Measurements from ENCODE around the gene AGPAT4.

Gene AGPAT4

GRCh38 chr6:161281092-161281491, 7.2 kb upstream of the AGPAT4 start:
- no peak for DNase-seq

DNA sequence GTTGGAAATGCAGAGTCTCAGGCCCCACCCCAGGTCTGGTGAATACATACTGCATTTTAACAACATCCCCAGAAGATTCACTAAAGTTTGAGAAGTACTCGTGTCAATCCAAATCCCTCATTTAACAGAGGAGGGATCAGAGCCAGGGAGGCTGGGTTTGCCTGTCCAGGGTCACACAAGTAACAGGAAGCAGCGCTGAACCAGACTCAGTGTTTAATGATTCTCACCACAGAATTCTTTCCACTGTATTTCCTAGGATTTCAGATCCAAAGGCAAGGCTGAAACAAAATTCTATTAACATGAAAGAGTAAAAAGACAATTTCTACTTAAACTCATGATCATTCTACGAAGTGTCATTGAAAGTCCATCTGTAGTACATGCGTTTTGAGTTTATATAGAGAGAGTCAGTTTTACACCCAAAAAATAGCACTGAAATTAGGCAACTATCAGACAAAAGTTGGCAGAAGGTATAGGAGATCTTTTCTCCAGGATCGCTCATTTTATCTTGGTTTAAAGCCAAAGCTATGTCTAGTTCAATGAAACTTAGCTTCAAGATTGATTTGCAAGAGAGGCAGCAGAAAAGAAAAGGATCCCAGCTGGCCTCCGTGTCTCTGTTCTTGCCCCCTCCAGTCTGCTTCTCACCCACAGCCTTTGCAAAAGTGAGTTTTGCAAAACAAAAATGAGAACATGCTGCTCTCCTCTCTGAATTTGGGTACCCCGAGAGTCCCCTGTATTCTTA, 6.0 kb upstream of the AGPAT4 start:
- DNase-seq = no peak

- no peak for DNase-seq
Measured at GRCh38 chr6:161276605-161277155, 2.8 kb upstream of the AGPAT4 start.

DNA sequence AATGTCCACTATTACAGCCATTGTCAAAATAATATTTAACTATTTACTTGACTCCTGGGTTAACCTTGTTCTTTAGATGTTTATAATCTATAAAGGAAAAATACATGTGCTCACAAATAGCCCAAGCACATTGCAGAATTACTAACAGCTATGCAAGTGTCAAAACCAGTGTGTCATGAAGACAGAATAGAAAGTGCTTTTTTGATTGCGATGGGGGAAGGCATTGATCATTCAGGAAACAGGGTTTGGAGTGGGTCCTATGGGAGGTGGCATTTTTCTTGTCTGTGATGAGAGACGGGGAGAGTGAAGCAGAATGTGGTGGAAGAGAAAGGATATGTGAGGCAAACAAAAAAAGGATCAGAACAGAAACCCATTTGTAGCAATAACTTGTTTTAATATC, 1.0 kb upstream of the AGPAT4 start:
- no peak for DNase-seq

DNA sequence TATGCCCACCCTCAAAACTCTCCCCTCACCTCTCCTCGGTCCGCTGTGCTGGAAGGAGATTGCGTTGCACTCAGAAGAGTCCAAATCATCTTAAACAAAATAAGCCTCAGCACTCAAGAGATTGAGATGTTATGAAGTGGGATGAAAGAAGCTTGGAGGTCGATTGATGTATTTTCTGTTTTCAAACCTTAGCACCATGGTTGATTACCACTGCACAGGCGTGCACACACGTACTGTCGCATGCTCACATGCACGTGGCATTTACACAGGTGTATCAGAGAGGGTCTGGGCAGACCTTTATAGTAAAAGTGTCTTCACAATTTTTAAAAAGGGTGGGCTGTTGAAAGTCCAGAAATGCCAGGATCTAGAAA, 612 bp upstream of the AGPAT4 start:
- no peak for DNase-seq

DNA sequence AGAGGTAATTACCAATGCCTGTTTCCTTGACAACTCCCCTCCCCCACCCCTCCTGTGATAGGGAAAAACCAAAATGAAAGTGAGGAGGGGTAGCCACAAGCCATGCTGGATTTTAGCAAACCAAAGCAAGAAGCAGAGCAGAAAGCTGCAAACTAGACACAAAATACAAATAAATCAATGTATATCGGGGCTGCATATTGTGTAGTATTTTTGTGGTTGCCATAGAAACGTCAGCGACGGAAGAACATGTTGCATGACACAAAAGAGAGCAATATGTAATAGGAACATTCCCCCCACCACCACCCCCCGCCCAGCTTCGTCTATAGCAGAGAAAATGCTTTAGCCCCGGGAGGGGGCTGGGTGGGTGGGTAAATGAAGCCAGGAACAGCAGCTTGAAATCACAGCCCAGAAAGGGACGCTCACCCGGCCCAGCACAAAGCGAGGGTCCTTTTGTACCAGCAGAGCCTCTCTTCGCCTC, 548 bp downstream of the AGPAT4 start:
- DNase-seq = peak; percentile 15

- DNase-seq = no peak
Measured at GRCh38 chr6:161272635-161273273, 1.1 kb downstream of the AGPAT4 start.

- no peak for DNase-seq
Measured at GRCh38 chr6:161271343-161272030, 2.4 kb downstream of the AGPAT4 start.

DNA sequence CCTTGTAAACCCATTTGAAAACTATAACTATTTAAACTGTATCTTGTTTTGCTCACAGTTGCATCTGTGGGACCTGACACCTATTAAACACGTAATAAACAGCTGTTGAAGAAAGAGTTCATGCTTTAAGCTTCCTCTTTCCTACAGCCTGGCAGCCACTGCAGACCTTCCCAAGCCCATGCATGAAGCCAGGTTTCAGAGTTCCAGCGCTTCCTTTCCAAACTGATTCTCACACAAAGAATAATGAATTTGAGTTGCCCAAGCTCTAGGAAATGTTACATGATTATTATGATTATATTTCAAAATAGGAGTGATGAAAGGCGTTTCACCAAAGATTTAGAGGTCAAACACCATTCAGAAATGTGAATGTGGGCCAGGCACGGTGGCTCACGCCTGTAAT, 3.7 kb downstream of the AGPAT4 start:
- no peak for DNase-seq

DNA sequence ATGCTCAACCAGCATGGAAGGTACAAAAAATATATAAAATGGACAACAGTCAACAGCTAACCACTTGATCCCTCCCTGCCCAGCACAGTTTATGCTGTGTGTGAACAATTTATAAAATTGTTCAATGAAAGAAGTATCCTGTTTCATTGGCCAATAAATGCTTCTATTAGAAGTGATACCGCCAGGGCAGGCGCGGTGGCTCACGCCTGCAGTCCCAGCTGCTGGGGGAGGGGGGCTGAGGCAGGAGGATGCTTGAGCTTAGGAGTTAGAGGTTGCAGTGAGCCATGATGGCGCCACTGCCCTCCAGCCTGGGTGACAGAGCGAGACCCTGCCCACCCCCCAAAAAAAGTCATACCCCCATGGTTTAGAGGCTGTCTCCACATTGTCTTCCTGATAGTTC, 4.6 kb downstream of the AGPAT4 start:
- no peak for DNase-seq

DNA sequence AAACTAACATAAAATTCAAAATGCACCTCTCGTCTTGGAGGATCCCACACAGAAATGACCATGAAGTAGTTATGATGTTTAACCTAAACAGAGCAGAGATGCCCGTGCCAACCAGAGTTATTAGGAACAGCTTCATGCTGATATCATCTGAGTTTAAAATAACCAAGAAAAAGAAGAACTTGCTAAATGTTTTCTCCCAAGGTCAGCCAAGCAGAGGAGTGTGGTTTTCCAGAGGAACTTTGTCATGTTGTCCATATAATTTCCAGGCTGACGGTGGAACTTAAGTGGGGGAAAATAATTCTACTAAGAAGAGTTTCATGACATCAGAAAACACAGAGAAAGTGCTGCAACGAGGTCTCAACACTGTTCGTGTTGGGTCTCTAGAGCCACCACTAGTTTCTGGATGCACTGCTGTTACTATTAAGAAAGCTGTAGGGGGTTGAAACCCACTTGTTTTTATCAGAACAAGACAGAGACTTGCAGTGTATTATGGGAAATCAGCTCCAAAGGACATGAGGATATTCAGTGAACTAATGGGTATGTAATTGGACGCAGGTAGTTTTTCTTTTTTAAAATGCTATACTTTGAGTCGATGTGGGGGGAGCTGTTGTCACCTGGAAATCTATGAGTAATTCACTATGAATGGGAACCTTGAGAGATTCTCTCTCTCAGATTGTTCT, 5.2 kb downstream of the AGPAT4 start:
- DNase-seq = no peak

- DNase-seq = no peak
Measured at GRCh38 chr6:161266513-161267230, 7.2 kb downstream of the AGPAT4 start.

DNA sequence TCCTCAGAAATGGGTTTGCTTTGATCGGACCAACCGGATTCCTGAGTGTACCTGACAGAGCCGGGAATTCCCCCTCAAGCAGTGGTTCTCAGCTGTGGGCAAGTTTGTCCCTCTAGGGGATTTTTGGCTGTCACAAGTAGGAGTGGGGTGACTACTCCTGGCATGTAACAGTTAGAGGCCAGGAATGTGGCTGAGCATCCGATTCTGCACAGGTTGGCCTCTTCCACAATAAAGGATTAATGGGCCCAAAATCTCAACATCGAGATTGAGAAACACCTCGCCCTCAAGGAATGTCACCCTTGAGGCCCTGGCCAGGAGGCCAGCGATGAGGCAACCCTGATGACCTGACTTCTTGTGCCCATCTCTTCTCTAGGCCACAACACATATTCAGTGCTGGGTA, 7.9 kb downstream of the AGPAT4 start:
- DNase-seq = no peak

- no peak for DNase-seq
Measured at GRCh38 chr6:161265554-161265953, 8.3 kb downstream of the AGPAT4 start.

DNA sequence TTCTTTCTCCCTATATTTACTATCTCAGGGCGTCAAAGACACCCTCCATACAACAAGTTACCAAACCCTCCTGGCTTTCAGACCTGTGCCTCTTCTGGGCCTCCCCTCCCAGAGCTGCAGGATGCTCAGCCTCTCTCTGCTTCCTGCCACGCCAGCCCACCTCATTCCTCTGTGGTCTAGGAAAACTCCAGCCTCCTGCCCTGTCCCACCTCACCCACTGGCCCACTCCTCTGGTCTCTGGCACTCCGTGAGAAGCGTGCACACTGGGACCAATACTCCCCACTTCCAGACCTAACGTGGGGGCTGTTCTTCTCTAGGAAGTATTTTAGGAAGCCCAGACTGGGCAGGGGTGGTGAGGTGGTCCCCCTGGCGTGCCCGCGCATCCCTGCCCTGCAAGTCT, 9.7 kb downstream of the AGPAT4 start:
- DNase-seq = no peak

- no peak for DNase-seq
Measured at GRCh38 chr6:161261816-161262215, 12.0 kb downstream of the AGPAT4 start.

DNA sequence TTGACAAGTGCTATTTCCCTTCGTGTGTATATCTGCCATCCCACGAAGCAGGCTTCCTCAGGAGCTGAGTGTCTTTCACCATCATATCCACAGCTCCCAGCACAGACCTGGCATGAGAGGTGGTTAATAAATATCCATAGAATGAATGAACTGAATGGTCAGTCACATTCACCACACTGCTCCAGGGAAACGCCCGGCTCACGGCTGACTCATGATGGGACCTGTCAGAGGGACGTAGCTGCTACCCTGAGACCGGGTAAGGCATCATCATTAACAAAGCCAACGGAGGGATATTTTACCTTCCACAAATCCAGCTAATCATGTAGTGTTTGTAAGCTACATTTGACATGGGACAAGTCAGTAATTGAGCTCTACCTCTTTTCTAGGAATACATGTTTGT, 12.5 kb downstream of the AGPAT4 start:
- DNase-seq = no peak

- no peak for DNase-seq
Measured at GRCh38 chr6:161259302-161259701, 14.6 kb downstream of the AGPAT4 start.

DNA sequence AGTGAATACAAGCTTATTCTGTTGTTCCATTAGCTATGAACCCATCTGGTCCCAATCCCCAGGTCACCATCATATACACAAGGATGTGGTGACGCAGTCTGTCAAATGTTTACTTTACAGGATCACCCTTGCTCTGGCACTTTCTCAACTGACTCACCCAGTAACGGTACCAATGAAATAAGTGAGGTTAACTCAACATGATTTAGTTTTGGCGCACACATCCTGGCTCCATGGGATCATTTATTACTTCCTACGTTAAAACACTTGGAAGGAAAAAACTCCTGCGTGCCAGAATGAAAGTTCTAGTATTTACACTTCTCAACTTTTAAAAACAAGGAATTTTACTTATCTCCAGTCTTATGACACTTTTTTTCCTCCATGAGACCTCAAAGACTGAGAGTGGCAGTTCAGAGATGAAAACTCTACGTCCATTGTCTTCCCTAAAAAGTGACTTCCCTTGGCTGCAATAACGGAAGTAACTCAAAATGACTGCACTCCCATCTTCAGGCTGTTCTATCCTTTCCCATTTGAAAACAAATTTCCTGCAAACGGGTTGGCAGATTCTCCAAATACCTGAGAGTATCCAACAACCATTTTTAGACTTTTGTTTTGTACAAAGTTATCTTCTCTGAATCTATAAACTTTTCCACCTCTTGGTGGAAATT, 15.9 kb downstream of the AGPAT4 start:
- no peak for DNase-seq

DNA sequence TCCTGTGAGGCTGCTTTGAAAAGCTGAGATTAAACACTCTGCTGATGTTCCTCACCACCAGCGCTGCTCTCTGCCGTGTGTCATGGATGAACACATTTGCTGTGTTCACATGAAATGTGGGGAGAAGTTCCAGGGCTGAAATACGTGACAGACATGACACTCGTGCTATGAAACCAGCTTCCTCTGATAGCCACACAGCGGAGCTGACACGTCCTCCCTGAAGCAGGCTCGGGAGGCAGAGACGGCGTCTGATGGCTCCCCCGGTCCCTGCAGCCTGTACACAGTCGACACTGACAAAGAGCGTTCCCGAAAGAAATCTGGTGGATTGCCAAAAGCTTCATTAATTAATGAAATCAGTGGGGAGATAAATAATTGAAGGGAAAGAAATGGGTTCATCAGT, 17.5 kb downstream of the AGPAT4 start:
- no peak for DNase-seq

GRCh38 chr6:161255518-161255917, 18.3 kb downstream of the AGPAT4 start:
- no peak for DNase-seq

Data from activated naive CD4-positive, alpha-beta T cell treated with anti-CD3 and anti-CD28 coated beads, Interleukin-2, amount 50 U/mL, for 16 hours (primary cell).